ENCODE results near the gene NEMP2.
"Not testable (repeated sequence)": the region's sequence is repeated elsewhere in the genome, so short reads cannot be mapped to it uniquely, and the experiment has no call there.

The NEMP2 gene

GRCh38 chr2:190519975-190520767 lies 14.4 kb downstream of the NEMP2 start:
- DNase-seq: no peak

DNA sequence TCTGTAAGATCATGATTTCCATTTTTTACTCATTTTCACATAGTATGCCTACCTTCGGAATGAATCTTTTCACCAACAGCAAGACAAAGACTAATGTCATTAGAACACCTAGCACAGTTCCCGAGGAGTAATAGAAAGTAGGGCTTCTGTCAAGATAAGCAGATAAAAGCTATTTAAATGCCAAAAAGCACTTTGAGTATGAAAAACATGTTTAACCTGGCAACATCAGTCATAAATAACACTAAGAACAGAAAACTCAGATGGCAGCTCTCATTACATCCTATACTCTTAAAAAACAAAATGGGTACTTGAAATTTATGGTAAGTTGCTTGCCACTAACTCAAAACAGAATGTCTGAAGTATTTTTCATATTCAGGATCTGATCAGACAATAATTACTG lies 17.1 kb downstream of the NEMP2 start:
- DNase-seq: no peak

- no peak for DNase-seq
Observed at GRCh38 chr2:190515687-190516086, 18.8 kb downstream of the NEMP2 start.

GRCh38 chr2:190514676-190515075 lies 19.8 kb downstream of the NEMP2 start:
- no peak for DNase-seq

DNA sequence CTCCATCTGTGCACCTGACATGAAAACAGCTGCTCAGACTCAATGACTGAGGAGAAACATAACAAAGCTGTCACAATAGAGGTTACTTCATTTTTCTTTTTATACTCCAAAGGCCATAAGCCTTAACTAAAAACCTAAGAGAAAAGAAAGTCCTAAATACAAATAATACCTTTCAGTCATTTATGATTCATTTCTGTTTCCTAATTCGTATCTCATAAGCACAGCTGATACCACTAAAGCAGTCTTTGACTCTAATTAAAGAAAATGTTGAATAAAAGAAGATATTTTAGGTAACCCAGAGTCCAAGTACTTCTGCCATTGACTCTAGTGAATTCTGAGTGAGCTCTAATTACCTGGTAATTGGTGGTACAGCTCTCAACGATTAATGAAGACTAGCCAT lies 20.6 kb downstream of the NEMP2 start:
- DNase-seq: no peak

GRCh38 chr2:190512539-190513095 lies 21.9 kb downstream of the NEMP2 start:
- no peak for DNase-seq

DNA sequence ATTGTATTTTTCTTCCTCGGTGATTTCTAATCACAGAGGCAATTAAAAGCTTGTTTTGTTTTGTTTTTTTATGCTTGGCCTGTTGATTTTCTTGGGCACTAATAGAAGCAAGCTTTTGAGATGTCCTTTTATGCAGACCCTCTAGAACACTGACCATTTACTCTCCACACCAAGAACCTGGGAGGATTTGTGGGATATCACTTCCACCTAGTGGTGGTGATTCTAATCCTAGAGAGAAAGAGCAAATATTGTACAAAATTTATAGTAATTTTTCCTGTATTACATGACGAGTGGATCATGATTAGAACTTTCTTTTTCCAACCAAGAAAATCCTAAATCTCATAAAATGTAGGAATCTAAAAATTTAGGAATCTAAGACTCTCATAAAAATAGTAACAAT lies 23.4 kb downstream of the NEMP2 start:
- DNase-seq: peak; percentile 34

GRCh38 chr2:190509895-190510294 lies 24.6 kb downstream of the NEMP2 start:
- not testable (repeated sequence) for DNase-seq

- DNase-seq: no peak
Observed at GRCh38 chr2:190507135-190507534, 27.4 kb downstream of the NEMP2 start.

DNA sequence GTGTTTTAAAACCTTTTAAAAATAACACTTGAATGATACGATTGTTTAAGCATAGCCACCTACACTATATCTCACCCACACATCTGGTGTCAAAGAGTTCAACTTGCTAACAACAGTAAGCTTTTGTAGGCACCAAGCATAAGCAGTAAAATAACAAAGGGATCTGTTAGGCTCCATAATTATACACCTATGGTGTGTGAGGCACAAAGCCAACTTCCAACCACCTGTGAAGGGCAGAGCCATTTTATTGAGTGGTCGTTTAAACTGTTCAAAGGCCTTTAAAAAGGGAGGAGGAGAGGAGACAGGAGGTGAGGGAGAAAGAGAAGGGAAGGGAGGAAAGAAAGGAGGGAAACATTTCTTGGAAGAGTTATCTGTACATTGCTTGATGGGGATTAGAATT lies 27.9 kb downstream of the NEMP2 start:
- no peak for DNase-seq

DNA sequence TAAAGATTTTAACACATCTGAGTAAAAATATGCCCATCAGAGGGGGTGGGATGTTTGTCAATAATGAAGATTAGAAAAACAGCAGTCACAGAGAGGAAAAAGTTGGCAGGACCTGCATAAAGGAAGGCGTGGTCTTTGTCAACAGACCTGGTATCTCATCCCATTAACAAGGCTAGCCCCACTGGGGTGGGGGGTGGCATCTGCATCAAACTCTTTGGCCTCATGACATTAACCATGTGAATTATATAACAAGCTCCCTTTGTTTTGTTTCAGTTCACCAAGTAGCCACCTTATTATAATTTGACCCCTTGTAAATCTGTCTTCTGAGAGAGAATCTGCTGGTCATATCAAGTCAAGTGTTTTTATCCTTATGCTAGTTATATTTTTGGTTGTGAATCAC lies 28.8 kb downstream of the NEMP2 start:
- DNase-seq: no peak

GRCh38 chr2:190504912-190505311 lies 29.6 kb downstream of the NEMP2 start:
- DNase-seq: no peak

GRCh38 chr2:190503088-190503487 lies 31.4 kb downstream of the NEMP2 start:
- DNase-seq: no peak

- no peak for DNase-seq
Observed at GRCh38 chr2:190501702-190502407, 32.7 kb downstream of the NEMP2 start.

- no peak for DNase-seq
Observed at GRCh38 chr2:190501231-190501630, 33.3 kb downstream of the NEMP2 start.

GRCh38 chr2:190500054-190500502 lies 34.4 kb downstream of the NEMP2 start:
- DNase-seq: no peak

GRCh38 chr2:190499273-190499672 lies 35.2 kb downstream of the NEMP2 start:
- no peak for DNase-seq

GRCh38 chr2:190497428-190497827 lies 37.1 kb downstream of the NEMP2 start:
- DNase-seq: no peak

- not testable (repeated sequence) for DNase-seq
Observed at GRCh38 chr2:190494600-190495227, 39.8 kb downstream of the NEMP2 start.

- DNase-seq: no peak
Observed at GRCh38 chr2:190493095-190493494, 41.4 kb downstream of the NEMP2 start.

DNA sequence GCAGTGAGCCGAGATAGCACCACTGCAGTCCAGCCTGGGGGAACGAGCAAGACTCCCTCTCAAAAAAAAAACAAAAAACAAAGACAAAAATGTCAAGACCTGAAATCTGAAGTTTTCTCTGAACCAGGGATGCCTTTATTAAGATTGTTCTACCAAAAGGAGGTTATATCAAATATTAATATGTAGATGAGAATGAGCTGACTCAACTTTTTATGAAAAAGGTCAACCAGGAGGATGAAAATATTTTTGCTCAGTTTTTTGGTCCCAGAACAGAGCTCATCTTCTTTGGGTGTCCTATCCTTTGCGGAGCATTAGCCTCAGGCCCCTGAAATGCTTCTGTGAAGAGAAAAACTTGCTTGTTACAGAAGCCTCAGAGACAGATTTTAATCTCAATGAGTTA lies 44.0 kb downstream of the NEMP2 start:
- no peak for DNase-seq

- DNase-seq: no peak
Observed at GRCh38 chr2:190489475-190489874, 45.0 kb downstream of the NEMP2 start.

DNA sequence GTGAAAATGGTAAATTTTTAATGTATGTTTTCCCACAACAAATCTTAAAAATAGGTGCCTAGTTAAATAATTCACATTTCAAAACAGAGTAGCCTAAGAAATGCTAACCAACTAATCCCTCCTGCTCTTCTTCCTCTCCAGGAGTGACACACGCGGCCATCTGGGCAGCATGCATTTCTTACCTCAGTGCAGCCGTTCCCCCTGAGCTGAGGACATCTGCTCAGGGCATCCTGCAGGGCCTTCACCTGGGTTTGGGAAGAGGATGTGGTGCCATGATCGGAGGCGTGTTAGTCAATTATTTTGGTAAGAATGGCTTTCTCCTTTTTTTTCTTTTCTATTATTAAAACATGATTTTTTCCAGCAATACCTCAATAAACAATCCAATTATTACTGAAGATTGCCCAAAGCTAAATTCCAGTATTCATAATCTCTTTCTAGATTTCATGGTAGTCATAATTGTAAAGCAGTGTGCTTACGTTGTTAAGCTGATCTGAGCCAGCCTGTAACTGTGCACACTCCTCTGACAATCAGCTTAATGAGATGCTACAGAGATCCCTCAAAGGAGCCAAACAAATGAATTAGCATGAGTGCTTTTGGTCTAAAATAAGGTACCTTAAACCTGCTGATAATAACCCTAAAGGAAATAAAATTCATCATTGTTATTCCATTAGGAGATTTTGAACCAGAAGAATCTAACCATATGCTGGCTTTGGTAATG lies 45.8 kb downstream of the NEMP2 start:
- DNase-seq: no peak

Measured in midbrain (tissue), 1 donor.